GM12865 (cell line): Measurements from ENCODE around the gene NINJ1.
"Not testable (repeated sequence)": the region's sequence is repeated elsewhere in the genome, so short reads cannot be mapped to it uniquely, and the experiment has no call there.

Experiments used
- DNase-seq: peaks from one replicate; pipeline ENCODE4 v3.0.0; 2010; ENCODE audit warnings: low read depth
- H3K4me3 ChIP-seq: 2 replicates; pipeline ENCODE4 v1.5.1; 2011; ENCODE audit warnings: mild to moderate bottlenecking, low read depth, low read length, control low read depth
- TF ChIP-seq, protein P1 (sequence below): IDR thresholded peaks from 2 replicates; pipeline ENCODE4 v1.5.1; 2011; ENCODE audit warnings: low read length, control low read depth, low read depth, inconsistent platforms; ENCODE audit not compliant: insufficient read depth; ENCODE audit errors: missing control alignments

The NINJ1 gene

GRCh38 chr9:93107825-93108161 is 26.3 kb downstream of the NINJ1 start:
- H3K4me3 ChIP-seq: no peak overlapping the region
- no peak for DNase-seq
- TF ChIP-seq, protein P1, sequence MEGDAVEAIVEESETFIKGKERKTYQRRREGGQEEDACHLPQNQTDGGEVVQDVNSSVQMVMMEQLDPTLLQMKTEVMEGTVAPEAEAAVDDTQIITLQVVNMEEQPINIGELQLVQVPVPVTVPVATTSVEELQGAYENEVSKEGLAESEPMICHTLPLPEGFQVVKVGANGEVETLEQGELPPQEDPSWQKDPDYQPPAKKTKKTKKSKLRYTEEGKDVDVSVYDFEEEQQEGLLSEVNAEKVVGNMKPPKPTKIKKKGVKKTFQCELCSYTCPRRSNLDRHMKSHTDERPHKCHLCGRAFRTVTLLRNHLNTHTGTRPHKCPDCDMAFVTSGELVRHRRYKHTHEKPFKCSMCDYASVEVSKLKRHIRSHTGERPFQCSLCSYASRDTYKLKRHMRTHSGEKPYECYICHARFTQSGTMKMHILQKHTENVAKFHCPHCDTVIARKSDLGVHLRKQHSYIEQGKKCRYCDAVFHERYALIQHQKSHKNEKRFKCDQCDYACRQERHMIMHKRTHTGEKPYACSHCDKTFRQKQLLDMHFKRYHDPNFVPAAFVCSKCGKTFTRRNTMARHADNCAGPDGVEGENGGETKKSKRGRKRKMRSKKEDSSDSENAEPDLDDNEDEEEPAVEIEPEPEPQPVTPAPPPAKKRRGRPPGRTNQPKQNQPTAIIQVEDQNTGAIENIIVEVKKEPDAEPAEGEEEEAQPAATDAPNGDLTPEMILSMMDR: no peak

- H3K4me3 ChIP-seq: no peak overlapping the region
- DNase-seq: no peak
These were observed 26.8 kb downstream of the NINJ1 start for GRCh38 chr9:93107151-93107824.

DNA sequence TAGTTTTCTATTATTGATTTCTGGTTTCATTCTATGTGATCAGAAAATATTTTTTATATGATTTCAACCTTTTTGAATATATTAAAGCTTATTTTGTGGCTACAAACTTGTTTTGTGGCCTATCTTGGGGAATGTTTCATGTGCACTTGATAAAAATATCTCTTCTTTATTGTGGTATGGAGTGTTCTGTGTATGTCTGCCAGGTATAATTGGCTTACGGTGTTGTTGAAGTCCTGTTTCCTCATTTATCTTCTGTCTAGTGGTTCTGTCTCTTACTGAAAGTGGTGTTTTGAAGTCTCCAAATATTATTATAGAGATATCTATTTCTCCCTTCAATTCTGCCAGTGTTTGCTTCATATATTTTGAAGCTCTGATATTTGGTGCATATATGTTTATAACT is 28.4 kb downstream of the NINJ1 start:
- DNase-seq: no peak
- TF ChIP-seq, protein P1: no peak
- H3K4me3 ChIP-seq: no peak overlapping the region

More at GRCh38 chr9:93107151-93107824, 26.8 kb downstream of the NINJ1 start:
- TF ChIP-seq, protein P1: no peak

DNA sequence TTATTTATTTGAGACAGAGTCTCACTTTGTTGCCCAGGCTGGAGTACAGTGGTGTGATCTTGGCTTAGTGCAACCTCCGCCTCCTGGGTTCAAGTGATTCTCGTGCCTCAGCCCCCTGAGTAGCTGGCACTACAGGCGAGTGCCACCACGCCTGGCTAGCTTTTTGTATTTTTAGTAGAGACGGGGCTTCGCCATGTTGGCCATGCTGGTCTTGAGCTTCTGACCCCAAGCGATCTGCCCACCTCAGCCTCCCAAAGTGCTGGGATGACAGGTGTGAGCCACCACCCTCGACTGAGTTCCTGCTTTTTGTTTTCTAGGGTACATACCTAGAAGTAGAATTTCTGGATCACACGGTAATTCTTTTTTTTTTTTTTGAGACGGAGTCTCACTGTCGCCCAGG is 33.0 kb downstream of the NINJ1 start:
- DNase-seq: not testable (repeated sequence)

GRCh38 chr9:93100276-93100636 is 33.8 kb downstream of the NINJ1 start:
- TF ChIP-seq, protein P1: no peak
- H3K4me3 ChIP-seq: no peak overlapping the region

More for the DNA sequence above, 33.0 kb downstream of the NINJ1 start:
- not testable (repeated sequence) for H3K4me3 ChIP-seq

DNA sequence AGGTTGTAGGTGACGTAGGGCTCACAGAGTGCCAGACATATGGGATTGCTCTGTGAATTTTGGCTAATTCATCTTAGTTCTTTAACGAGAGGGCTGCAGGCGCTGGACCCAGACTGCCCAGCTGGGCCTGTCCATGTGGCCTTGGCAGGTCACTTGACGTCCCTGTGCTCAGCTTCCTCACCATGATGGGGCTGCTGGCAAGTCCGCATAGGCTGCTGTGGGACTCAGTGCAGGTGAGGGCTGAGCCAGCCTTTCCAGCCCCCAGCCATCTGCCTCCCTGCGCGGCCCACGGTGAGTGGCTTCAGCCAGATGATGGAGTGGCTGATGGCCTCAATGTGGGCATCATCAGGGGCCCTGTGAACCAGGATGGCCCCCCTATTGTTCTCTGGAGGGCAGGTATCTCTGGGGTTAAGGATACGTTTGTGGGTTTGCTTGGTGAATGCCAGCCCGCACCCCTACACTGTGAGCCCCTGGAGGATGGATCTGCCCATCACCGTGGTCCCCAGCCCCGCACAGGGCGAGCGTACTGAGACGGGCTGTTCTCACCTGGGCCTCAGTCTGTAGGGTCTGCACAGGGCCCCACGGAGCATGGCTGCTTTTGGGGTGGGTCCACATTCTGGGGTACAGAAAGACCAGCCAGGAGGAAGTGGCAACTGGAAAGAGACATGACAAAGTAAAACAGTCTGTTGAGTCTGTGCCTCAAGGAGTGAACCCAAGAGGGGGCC is 34.3 kb downstream of the NINJ1 start:
- H3K4me3 ChIP-seq: no peak overlapping the region
- TF ChIP-seq, protein P1: no peak
- DNase-seq: no peak

More at GRCh38 chr9:93100276-93100636, 33.8 kb downstream of the NINJ1 start:
- DNase-seq: no peak

- peak; percentile 52 for DNase-seq
- TF ChIP-seq, protein P1: no peak
- H3K4me3 ChIP-seq: no peak overlapping the region
These were observed 35.7 kb downstream of the NINJ1 start for GRCh38 chr9:93098236-93098946.
